ENCODE results near the gene CLCN1.

Gene CLCN1

DNA sequence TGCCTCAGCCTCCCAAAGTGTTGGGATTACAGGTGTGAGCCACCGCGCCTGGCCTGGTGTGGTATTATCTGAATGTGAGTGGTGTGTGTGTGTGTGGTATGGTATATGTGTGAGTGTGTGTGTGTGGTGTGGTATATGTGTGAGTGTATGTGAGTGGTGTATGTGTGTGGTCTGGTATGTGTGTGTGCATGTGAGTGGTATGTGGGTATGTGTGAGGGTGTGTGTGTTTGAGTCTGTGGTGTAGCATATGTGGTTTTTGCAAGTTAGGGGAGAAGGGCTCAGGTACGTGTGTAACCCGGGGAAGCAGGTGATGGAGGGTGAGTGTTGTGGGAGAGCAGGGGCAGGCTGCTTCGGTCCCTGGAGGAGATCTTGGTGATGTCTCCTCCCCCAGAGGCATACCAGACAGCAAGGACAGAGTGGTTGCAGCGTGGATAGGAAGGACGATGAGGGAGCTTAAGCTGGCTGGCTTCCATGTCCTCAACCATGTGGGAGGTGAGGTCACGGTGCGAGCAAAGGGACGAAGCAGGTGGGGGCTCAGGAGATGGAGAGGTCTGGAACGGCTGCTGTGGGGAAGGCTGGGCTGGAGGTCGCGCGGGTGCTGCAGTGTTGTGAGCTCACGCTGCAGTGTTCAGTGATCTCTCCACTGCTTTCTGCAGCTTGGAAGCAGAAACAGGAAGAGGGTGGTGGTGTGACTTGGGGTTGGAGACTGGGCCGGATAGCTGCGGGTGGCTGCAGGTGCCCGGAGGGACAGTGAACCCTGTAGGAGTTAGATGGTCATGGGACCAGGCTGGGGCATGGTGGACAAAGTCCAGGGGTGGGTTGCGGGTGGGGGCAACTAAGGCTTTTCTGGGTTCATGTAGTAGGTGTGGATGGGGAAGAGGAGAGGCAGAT lies 70.2 kb downstream of the CLCN1 start:
- TF ChIP-seq, protein P1, sequence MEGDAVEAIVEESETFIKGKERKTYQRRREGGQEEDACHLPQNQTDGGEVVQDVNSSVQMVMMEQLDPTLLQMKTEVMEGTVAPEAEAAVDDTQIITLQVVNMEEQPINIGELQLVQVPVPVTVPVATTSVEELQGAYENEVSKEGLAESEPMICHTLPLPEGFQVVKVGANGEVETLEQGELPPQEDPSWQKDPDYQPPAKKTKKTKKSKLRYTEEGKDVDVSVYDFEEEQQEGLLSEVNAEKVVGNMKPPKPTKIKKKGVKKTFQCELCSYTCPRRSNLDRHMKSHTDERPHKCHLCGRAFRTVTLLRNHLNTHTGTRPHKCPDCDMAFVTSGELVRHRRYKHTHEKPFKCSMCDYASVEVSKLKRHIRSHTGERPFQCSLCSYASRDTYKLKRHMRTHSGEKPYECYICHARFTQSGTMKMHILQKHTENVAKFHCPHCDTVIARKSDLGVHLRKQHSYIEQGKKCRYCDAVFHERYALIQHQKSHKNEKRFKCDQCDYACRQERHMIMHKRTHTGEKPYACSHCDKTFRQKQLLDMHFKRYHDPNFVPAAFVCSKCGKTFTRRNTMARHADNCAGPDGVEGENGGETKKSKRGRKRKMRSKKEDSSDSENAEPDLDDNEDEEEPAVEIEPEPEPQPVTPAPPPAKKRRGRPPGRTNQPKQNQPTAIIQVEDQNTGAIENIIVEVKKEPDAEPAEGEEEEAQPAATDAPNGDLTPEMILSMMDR (IDR thresholded peaks at IDR 0.05; ENCODE audit: insufficient read depth, missing control alignments): no peak
- DNase-seq (ENCODE audit: insufficient read length, low spot score) (no peak), FAIRE-seq (no peak)

DNA sequence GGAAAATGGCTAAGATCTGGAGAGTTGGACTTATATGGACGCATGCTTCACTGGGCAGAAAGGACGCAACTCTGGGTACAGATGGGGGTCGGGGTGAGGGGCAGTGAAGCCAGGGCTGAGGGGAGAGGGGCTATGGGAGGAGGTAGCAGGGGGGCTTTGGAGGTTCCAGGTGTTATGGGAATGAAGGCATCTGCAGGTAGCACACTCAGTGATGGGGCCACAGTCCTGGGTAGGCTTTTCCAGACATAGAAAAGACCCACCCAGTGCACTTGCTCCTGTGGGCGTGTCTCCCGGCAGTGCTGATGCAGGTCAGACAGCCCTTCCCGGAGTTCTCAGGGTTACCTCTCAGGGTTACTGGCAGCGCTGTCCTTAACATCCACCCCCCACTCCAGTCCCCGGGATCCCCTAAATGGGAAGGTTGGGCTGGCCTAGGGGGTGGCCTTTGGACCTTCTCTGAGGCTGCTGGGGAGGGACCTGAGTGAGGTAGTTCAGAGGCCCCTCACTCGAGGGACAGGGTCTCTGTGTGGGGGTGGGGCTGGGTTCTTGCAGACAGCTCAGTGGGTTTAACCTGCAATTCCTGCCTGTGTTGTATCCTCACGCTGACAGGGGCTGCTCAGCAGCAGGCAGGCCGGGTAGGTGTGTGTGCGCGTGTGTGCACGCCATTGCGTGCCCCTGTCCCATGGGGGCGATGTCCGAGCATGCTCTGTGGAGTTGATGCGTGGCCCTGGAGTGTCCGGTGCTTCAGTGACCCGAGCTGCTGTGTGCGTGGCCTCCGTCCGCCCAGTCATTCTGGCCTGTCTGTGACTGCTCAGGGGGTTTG lies 71.5 kb downstream of the CLCN1 start:
- DNase-seq (ENCODE audit: insufficient read length, low spot score) (no peak), FAIRE-seq (no peak)
- TF ChIP-seq, protein P1 (IDR thresholded peaks at IDR 0.05; ENCODE audit: insufficient read depth, missing control alignments): no peak

DNA sequence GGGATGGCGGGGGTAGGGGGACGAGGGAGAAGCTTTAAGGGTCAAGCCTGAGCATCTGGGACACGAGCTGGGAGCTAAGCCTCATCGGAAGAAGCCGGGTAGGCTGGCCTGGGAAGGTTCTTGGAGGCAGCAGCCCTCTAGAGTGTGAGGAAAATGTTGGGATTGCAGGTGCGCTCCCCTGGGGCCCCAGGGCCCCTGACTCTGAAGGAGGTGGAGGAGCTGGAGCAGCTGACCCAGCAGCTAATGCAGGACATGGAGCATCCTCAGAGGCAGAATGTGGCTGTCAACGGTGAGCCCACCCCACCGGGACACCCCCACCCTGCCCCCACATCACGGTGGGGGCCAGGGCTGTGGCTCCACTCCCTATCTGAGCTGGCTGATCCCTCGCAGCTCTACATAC lies 72.1 kb downstream of the CLCN1 start:
- TF ChIP-seq, protein P1 (IDR thresholded peaks at IDR 0.05; ENCODE audit: insufficient read depth, missing control alignments): no peak
- no peak for DNase-seq (ENCODE audit: insufficient read length, low spot score)
- FAIRE-seq: no peak

DNA sequence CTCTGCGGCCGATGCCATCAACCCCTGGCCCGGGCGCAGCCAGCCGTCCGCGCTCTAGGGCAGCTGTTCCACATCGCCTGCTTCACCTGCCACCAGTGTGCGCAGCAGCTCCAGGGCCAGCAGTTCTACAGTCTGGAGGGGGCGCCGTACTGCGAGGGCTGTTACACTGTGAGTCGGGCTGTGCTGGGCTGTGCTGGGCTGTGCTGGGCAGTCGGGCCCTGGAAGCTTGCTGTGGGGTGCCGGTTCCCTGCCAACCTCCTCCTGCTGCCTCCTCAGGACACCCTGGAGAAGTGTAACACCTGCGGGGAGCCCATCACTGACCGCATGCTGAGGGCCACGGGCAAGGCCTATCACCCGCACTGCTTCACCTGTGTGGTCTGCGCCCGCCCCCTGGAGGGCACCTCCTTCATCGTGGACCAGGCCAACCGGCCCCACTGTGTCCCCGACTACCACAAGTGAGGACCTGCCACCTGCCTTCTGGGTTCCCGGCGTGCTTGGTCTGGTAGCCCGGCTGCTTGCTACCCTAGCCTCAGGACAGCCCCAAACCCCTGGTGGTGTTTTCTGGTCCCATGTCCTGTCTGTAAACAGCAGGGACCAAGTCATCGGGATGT lies 72.7 kb downstream of the CLCN1 start:
- FAIRE-seq (no peak), DNase-seq (ENCODE audit: insufficient read length, low spot score) (no peak)
- TF ChIP-seq, protein P1 (IDR thresholded peaks at IDR 0.05; ENCODE audit: insufficient read depth, missing control alignments): no peak

DNA sequence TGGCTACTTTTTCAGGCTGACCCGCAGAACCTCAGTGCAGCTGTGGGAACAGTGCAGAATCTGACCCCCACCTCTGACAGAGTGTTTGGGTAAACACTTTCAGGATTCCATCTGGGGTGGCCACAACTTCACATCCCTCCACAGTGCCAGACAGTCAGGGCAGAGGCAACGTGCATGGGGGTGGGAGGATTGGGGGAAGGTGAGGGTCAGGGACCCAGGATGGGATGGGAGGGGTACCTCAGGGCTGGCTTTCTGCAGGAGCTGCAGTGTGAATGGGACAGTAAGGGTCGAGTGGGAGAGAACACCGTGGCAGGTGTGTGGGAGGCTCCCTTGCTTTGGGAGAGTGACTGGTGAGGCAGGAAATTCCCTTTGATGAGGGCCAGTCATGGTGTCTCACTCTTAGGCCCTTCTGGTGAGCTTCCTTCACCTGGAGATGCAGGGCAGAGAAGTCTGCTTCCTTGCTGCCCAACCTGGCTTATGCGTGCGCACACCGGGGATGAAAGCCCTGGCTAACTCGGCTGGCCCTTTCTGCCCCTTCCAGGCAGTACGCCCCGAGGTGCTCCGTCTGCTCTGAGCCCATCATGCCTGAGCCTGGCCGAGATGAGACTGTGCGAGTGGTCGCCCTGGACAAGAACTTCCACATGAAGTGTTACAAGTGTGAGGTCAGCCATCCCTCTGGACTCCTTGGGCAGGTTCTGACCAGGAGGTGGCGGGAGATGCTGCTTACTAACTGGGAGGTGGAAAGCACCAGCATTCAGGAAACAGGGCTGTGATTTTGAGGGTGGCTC lies 73.6 kb downstream of the CLCN1 start:
- DNase-seq (ENCODE audit: insufficient read length, low spot score) (no peak), FAIRE-seq (no peak)
- TF ChIP-seq, protein P1 (IDR thresholded peaks at IDR 0.05; ENCODE audit: insufficient read depth, missing control alignments): no peak

DNA sequence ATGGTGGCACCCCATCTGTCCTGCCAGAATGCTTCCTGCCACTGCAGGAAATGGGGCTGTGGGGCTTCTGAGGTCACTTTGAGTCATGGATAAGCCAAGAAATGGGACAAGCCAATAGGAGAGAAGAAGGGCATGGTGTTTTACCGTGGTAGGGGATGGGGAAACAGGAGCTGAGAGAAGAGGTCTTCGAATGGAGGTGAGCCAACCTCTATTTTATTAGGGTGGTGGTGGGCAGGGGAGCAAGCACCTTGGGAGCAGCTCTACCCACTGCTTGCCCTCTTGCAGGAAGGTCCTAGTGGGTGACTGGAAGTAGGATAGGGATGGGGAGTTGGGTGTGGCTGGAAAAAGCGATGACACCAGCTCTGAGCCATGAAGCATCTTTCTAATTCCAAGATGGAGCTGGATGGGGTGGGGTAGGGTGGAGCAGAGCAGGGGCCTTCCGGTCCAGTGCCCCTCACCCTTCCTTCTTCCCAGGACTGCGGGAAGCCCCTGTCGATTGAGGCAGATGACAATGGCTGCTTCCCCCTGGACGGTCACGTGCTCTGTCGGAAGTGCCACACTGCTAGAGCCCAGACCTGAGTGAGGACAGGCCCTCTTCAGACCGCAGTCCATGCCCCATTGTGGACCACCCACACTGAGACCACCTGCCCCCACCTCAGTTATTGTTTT lies 74.3 kb downstream of the CLCN1 start:
- no peak for FAIRE-seq
- TF ChIP-seq, protein P1 (IDR thresholded peaks at IDR 0.05; ENCODE audit: insufficient read depth, missing control alignments): no peak
- no peak for DNase-seq (ENCODE audit: insufficient read length, low spot score)
